SK-N-MC (cell line): Measurements from ENCODE around the gene CTNNA3.

ENCODE experiments used
- DNase-seq: peaks from one replicate; pipeline ENCODE4 v3.0.0-alpha.2; 2011; ENCODE audit warnings: low read depth, low spot score
- H3K27ac ChIP-seq: fragments of 200-600 bp; sonication (generic); 2 replicates; pipeline ENCODE4 v1.5.1; 2016; ENCODE audit warnings: mixed run types
- H3K36me3 ChIP-seq: fragments of 200-600 bp; sonication (generic); 2 replicates; pipeline ENCODE4 v1.6.1; 2017; ENCODE audit warnings: antibody characterized with exemption, low read length, mixed read lengths; ENCODE audit not compliant: insufficient read depth
- H3K4me3 ChIP-seq: fragments of 200-600 bp; sonication (generic); 2 replicates; pipeline ENCODE4 v1.5.1; 2016
- H3K9ac ChIP-seq: fragments of 200-600 bp; sonication (generic); 2 replicates; pipeline ENCODE4 v1.8.0; 2017; ENCODE audit warnings: mixed run types, mixed read lengths; ENCODE audit not compliant: insufficient read length
- H3K9me3 ChIP-seq: fragments of 200-600 bp; sonication (generic); 2 replicates; pipeline ENCODE4 v1.6.1; 2017; ENCODE audit warnings: low read depth, mild to moderate bottlenecking, antibody characterized with exemption, low read length, moderate library complexity, mixed read lengths
- EZH2 ChIP-seq: fragments of 200-600 bp; sonication (generic); IDR thresholded peaks from one replicate; pipeline ENCODE4 v1.6.1; 2017; ENCODE audit warnings: antibody characterized with exemption
- FOXP2 ChIP-seq: optimal IDR thresholded peaks from 2 replicates; pipeline ENCODE3; 2011; ENCODE audit warnings: mild to moderate bottlenecking, moderate library complexity; ENCODE audit not compliant: insufficient read depth; ENCODE audit errors: extremely low read length, control extremely low read depth
- POLR2AphosphoS5 ChIP-seq: IDR thresholded peaks from 2 replicates; pipeline ENCODE4 v1.6.1; 2012; ENCODE audit warnings: mild to moderate bottlenecking, low read depth, low read length, borderline replicate concordance

Gene CTNNA3

DNA sequence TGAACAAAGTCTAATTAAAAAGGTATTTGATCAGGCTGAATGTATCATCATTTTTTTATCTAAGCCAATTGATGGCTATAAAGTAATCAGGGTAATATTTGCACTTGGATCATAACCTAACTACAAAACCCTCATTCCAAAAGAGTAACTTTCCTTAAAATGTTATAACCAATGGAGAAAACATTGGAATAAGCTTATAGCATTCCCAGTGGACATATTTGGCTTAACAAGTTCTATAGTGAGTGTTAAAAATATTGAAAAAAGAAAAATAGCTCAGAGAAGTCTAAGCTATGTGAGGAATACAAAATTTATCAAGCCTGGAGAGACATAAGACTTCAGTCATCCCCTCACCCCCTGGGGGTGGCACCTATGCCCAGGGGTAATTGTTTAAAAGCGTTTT is 411.4 kb downstream of the CTNNA3 start:
- TF ChIP-seq EZH2 (no peak), FOXP2 (no peak), POLR2AphosphoS5 (no peak)

DNA sequence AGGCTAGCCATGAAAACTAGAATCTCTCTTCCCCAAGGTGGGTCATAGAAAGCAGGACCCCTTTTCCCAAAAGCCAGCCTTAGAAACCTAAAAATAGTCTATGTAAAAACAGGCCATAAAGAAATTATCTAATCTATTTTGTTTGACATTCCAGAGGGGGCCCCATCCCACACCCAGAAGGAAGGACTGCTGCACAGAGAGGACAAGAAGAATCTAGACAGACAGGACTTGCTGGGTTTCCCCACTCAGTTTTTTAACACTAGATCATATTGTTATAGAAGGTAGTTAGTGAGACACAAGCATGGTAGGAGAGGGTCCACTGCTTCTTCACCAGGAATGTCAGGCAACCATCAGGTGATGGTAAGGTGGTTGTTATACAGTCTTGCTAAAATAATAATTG is 413.1 kb downstream of the CTNNA3 start:
- H3K9me3 ChIP-seq = no peaks in the 10 kb centered on the region
- no peaks in the 10 kb centered on the region for H3K36me3 ChIP-seq
- DNase-seq = no peak
- H3K27ac ChIP-seq = no peak overlapping the region
- no peak overlapping the region for H3K9ac ChIP-seq
- TF ChIP-seq EZH2 (no peak), FOXP2 (no peak), POLR2AphosphoS5 (no peak)
- no peak overlapping the region for H3K4me3 ChIP-seq

More for the DNA sequence above, 411.4 kb downstream of the CTNNA3 start:
- H3K4me3 ChIP-seq = no peak overlapping the region
- H3K27ac ChIP-seq = no peak overlapping the region
- no peaks in the 10 kb centered on the region for H3K36me3 ChIP-seq
- DNase-seq = no peak
- H3K9ac ChIP-seq = no peak overlapping the region
- H3K9me3 ChIP-seq = no peaks in the 10 kb centered on the region

- DNase-seq = no peak
- Histone ChIP-seq H3K27ac (no peak overlapping the region), H3K4me3 (no peak overlapping the region), H3K9ac (no peak overlapping the region), H3K36me3 (no peaks in the 10 kb centered on the region), H3K9me3 (no peaks in the 10 kb centered on the region)
- TF ChIP-seq FOXP2 (no peak), EZH2 (no peak), POLR2AphosphoS5 (no peak)
Observed at GRCh38 chr10:67280405-67280804, 415.6 kb downstream of the CTNNA3 start.

- H3K27ac ChIP-seq = no peak overlapping the region
- TF ChIP-seq EZH2 (no peak), POLR2AphosphoS5 (no peak), FOXP2 (no peak)
- no peak for DNase-seq
- no peaks in the 10 kb centered on the region for H3K9me3 ChIP-seq
- H3K36me3 ChIP-seq = no peaks in the 10 kb centered on the region
- no peak overlapping the region for H3K4me3 ChIP-seq
- no peak overlapping the region for H3K9ac ChIP-seq
Observed at GRCh38 chr10:67277402-67277801, 418.6 kb downstream of the CTNNA3 start.

DNA sequence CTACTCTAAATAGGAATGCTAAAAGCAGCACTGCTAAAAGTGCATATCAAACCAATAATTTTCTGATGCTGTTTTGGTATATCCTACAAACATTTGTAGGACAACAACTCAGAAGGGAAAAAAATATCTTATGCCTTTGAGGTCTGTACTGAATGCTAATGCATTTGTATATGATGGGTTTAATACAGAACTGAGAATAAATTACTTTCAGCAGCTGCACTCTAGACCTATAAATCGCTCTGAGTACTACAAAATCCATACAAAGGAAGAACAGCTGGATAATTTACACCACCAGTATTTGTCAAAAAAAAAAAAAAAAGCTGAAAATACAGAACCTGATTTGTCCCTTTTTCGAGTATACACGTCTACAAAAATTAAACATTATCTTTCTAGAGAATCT is 426.2 kb downstream of the CTNNA3 start:
- Histone ChIP-seq H3K9me3 (no peaks in the 10 kb centered on the region), H3K9ac (no peak overlapping the region), H3K36me3 (no peaks in the 10 kb centered on the region), H3K4me3 (no peak overlapping the region), H3K27ac (no peak overlapping the region)
- TF ChIP-seq FOXP2 = no peak
- TF ChIP-seq EZH2 = no peak
- DNase-seq = no peak

- no peak for TF ChIP-seq POLR2AphosphoS5
Observed at GRCh38 chr10:67268146-67268545, 427.8 kb downstream of the CTNNA3 start.

GRCh38 chr10:67262675-67263074 is 433.3 kb downstream of the CTNNA3 start:
- Histone ChIP-seq H3K27ac (no peak overlapping the region), H3K4me3 (no peak overlapping the region), H3K9ac (no peak overlapping the region), H3K36me3 (no peaks in the 10 kb centered on the region), H3K9me3 (no peaks in the 10 kb centered on the region)
- no peak for DNase-seq
- no peak for TF ChIP-seq FOXP2
- TF ChIP-seq EZH2 = no peak
- TF ChIP-seq POLR2AphosphoS5 = no peak

More at GRCh38 chr10:67268146-67268545, 427.8 kb downstream of the CTNNA3 start:
- no peaks in the 10 kb centered on the region for H3K36me3 ChIP-seq
- no peak for DNase-seq
- no peak overlapping the region for H3K27ac ChIP-seq
- no peak overlapping the region for H3K4me3 ChIP-seq
- H3K9ac ChIP-seq = no peak overlapping the region
- no peaks in the 10 kb centered on the region for H3K9me3 ChIP-seq

DNA sequence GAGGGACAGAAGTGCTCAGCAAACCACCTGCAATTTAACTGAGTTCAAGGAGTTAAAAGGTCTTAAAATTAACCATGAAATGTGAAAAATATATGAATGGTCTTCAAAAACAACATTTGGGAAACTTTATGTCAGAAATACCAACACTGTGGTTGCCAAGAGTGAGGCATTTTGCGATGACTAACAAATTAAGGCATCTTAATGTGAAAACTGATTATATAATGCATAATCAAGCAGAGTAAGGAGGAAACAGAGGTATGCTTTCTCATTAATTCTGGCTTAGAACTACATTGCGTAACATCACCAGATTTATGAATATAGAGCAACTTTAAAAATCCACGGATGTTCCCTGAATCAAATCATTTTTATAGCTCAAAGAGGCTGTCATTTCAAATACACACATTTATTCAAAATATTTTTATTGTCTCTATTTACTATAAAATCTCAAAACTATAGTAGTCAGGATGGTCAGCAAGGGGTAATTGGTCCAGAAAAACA is 434.6 kb downstream of the CTNNA3 start:
- Histone ChIP-seq H3K36me3 (no peaks in the 10 kb centered on the region), H3K9me3 (no peaks in the 10 kb centered on the region), H3K27ac (no peak overlapping the region), H3K9ac (no peak overlapping the region), H3K4me3 (no peak overlapping the region)
- TF ChIP-seq EZH2 (no peak), POLR2AphosphoS5 (no peak), FOXP2 (no peak)
- no peak for DNase-seq

DNA sequence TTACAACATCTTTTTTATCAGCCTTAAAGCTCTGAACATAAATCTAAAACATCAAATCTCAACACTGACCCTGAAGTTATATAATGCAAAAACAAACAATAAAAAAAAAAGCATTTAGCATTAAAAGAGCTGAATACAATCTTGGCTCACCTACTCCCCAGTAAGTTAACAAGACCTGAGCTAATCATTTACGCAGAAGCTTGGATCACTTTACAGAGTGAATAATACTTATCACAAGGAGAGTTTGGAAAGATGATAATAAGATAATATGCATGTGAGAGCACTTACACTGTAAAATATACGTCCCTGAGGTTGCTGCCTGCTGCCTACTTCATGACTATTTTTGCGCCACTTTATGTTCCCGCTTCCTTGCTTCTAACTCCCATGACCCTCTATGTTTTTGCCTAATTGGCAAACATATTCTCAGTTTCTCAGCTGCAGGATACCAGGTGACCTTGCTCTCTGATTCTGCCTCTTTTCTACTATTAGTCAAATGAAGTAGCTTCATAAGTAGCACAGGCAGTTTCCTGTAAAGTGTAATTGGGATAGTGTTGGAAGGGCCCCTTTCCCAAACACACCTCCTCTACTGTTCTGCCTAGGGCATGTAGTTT is 436.6 kb downstream of the CTNNA3 start:
- Histone ChIP-seq H3K27ac (no peak overlapping the region), H3K9ac (no peak overlapping the region), H3K9me3 (no peaks in the 10 kb centered on the region), H3K4me3 (no peak overlapping the region), H3K36me3 (no peaks in the 10 kb centered on the region)
- TF ChIP-seq EZH2 (no peak), POLR2AphosphoS5 (no peak), FOXP2 (no peak)
- DNase-seq = no peak
